GM12878 (cell line): ENCODE data around the gene WWOX. TPM values are rescaled to one million over a fixed set of nuclear protein-coding genes. Genes with fewer than 3 reads are reported as not detected.

Experiments
- ATAC-seq: fragments of 200-7000 bp; cut with Tn5 transposase; 3 replicates; pipeline ENCODE4 v1.9.1; 2020; ENCODE audit warnings: mild to moderate bottlenecking, moderate library complexity
- BruUV-seq: library from RNA; stranded (reverse); fragments of 400-500 nt; replicated peaks from 2 replicates; lab custom pipeline; 2021; lab: Mats Ljungman, UMichigan
- CTCF ChIA-PET: fragments of 300-600 bp; sonication (Branson Sonifier 250); formaldehyde crosslinking; extraction: SDS; loops from one replicate; lab custom pipeline; 2021; ENCODE audit warnings: inconsistent platforms; lab: Yijun Ruan, JAX
- POLR2A ChIA-PET: fragments of 350-600 bp; formaldehyde crosslinking; extraction: SDS; loops from one replicate; lab custom pipeline; 2021; ENCODE audit warnings: inconsistent platforms; lab: Charles Lee
- RAD21 ChIA-PET: fragments of 300-600 bp; sonication (Branson Sonifier 250); formaldehyde crosslinking; loops from one replicate; lab custom pipeline; 2023; ENCODE audit warnings: antibody characterized with exemption; ENCODE audit not compliant: unreplicated experiment; lab: Charles Lee
- SMC1A ChIA-PET: fragments of 300-600 bp; sonication (Branson Sonifier 250); formaldehyde crosslinking; loops from one replicate; lab custom pipeline; 2023; ENCODE audit not compliant: unreplicated experiment, uncharacterized antibody; lab: Charles Lee
- DNase-seq: peaks from one replicate; pipeline ENCODE4 v3.0.0-alpha.2; 2011; ENCODE audit warnings: low read depth, low spot score
- FAIRE-seq: peaks from 3 replicates; lab custom pipeline; 2011; peaks lifted over from hg19 to GRCh38; lab: Jason Lieb, UNC
- H2AFZ ChIP-seq: 2 replicates; pipeline ENCODE4 v1.6.0; 2011; ENCODE audit warnings: low read depth, low read length, control low read depth; ENCODE audit not compliant: control insufficient read depth
- H3K27ac ChIP-seq: 2 replicates; pipeline ENCODE4 v1.5.1; 2011; ENCODE audit warnings: control low read depth; ENCODE audit not compliant: control insufficient read depth, insufficient read depth
- H3K27me3 ChIP-seq, 2 experiments: replicated peaks in 1 of 2; 2 replicates each; pipeline versions ENCODE4 v1.6.0 to v1.6.1; 2011; ENCODE audit warnings: low read length in 1 of 2; ENCODE audit not compliant: control insufficient read depth in 2 of 2, insufficient read depth in 2 of 2
- H3K36me3 ChIP-seq, 2 experiments: 2 replicates each; pipeline ENCODE4 v1.5.1; 2011; ENCODE audit warnings: low read length in 1 of 2; ENCODE audit not compliant: control insufficient read depth in 2 of 2, insufficient read depth in 2 of 2
- H3K4me1 ChIP-seq: 2 replicates; pipeline ENCODE4 v1.6.1; 2011; ENCODE audit warnings: mild to moderate bottlenecking, low read length, moderate library complexity, mixed read lengths; ENCODE audit not compliant: control insufficient read depth, insufficient read depth
- H3K4me2 ChIP-seq: 2 replicates; pipeline ENCODE4 v1.6.0; 2011; ENCODE audit warnings: control low read depth; ENCODE audit not compliant: control insufficient read depth, insufficient read depth
- H3K4me3 ChIP-seq: fragments of 200-600 bp; sonication (generic); 2 replicates; pipeline ENCODE4 v1.5.1; 2016
- H3K79me2 ChIP-seq: 2 replicates; pipeline ENCODE4 v1.6.0; 2011; ENCODE audit warnings: low read length; ENCODE audit not compliant: control insufficient read depth, insufficient read depth
- H3K9ac ChIP-seq: 2 replicates; pipeline ENCODE4 v1.8.0; 2011; ENCODE audit warnings: low read length, control low read depth, mixed read lengths; ENCODE audit not compliant: control insufficient read depth, insufficient read depth
- H3K9me3 ChIP-seq: replicated peaks from 3 replicates; pipeline ENCODE4 v1.5.1; 2011; ENCODE audit warnings: mild to moderate bottlenecking, low read length; ENCODE audit not compliant: control insufficient read depth, insufficient read depth
- H4K20me1 ChIP-seq: 2 replicates; pipeline ENCODE4 v1.6.0; 2011; ENCODE audit not compliant: control insufficient read depth, insufficient read depth
- BCL11A ChIP-seq: IDR thresholded peaks from 2 replicates; pipeline ENCODE4 v1.6.1; 2011; ENCODE audit warnings: low read depth, low read length
- FOXK2 ChIP-seq: fragments of 450-650 bp; IDR thresholded peaks from 2 replicates; pipeline ENCODE4 v1.6.1; 2017; ENCODE audit warnings: mild to moderate bottlenecking, moderate library complexity
- IKZF2 ChIP-seq, 2 experiments: fragments of 450-650 bp; IDR thresholded peaks; 2 replicates each; pipeline ENCODE4 v1.6.1; 2017; ENCODE audit warnings: mild to moderate bottlenecking in 2 of 2, moderate library complexity in 2 of 2
- KLF5 ChIP-seq: fragments of 450-650 bp; IDR thresholded peaks from 2 replicates; pipeline ENCODE4 v1.6.1; 2014; ENCODE audit warnings: mild to moderate bottlenecking; ENCODE audit not compliant: partially characterized antibody
- MYC ChIP-seq: IDR thresholded peaks from 2 replicates; pipeline ENCODE4 v1.6.1; 2011; ENCODE audit warnings: mild to moderate bottlenecking, low read length, moderate library complexity, inconsistent platforms; ENCODE audit not compliant: insufficient read depth, insufficient replicate concordance, insufficient read length, severe bottlenecking
- PML ChIP-seq: IDR thresholded peaks from 2 replicates; pipeline ENCODE4 v1.6.1; 2012; ENCODE audit warnings: low read length, inconsistent platforms
- POU2F2 ChIP-seq: IDR thresholded peaks from 3 replicates; pipeline ENCODE4 v1.6.1; 2011; ENCODE audit warnings: low read depth, mild to moderate bottlenecking, low read length, borderline replicate concordance
- PRDM15 ChIP-seq: fragments of 450-650 bp; formaldehyde crosslinking; IDR thresholded peaks from 2 replicates; pipeline ENCODE4 v1.4.0; 2020; ENCODE audit warnings: mild to moderate bottlenecking, moderate library complexity
- RUNX3 ChIP-seq: IDR thresholded peaks from 2 replicates; pipeline ENCODE4 v1.6.1; 2012; ENCODE audit warnings: low read length, inconsistent platforms
- ZBED1 ChIP-seq: IDR thresholded peaks from 2 replicates; pipeline ENCODE4 v1.6.1; 2016; ENCODE audit warnings: borderline replicate concordance
- WGBS: methylation state at CpG from one replicate; pipeline ENCODE4 v1.1.6; 2016; ENCODE audit warnings: low lambda C conversion rate; ENCODE audit not compliant: insufficient replicate concordance, insufficient coverage; ENCODE audit errors: missing lambda C conversion rate; 5-methylcytosine and 5-hydroxymethylcytosine counted together
- in situ Hi-C: fragments of 300-500 bp; cut with MboI; formaldehyde crosslinking; loops from 9 replicates; pipeline ENCODE4 v1.14.3; 2018; ENCODE audit warnings: mixed read lengths
- intact Hi-C: fragments of 100-400 bp; cut with micrococcal nuclease; formaldehyde crosslinking; loops from one replicate; pipeline ENCODE4 v1.14.2; 2022; ENCODE audit not compliant: unreplicated experiment
- polyA plus RNA-seq, 11 experiments: library from polyadenylated mRNA; depleted of rRNA in 4 of 11; unstranded in 6 of 11; stranded (reverse) in 5 of 11; fragments of >200 nt; fragmentation: Nextera tagmentation in 4 of 11; fragmentation: Illumina TruSeq in 1 of 11; extraction: Ambion mirVana in 4 of 11; extraction: Trizol in 1 of 11; gene quantifications; 1 replicate in 1 of 11; 2 replicates in 10 of 11; pipeline versions ENCODE4 v1.2.1 to v1.2.3, GENCODE V29; 2011 to 2016; ENCODE audit warnings: inconsistent platforms in 2 of 11, missing spikeins in 2 of 11, low read depth in 1 of 11
- total RNA-seq, 4 experiments: library from RNA; depleted of rRNA in 3 of 4; stranded (reverse); fragments of >200 nt in 3 of 4; fragmentation: Illumina TruSeq in 1 of 4; extraction: Trizol in 1 of 4; gene quantifications; 2 replicates each; pipeline versions ENCODE4 v1.2.1 to v1.2.3, GENCODE V29; 2013 to 2021

The WWOX gene
- total and polyA plus RNA-seq, 10 of the 15 experiments (the other 5 are each of a cell fraction or from before 2014, with no cell fraction given), result 2.8 to 24.4 (median 17.8) TPM

GRCh38 chr16:78727536-78727935, 628.1 kb downstream of the WWOX start (continued):
- TF ChIP-seq KLF5, result no peak
- TF ChIP-seq ZBED1, result no peak
- no peak for TF ChIP-seq PML
- no peak for TF ChIP-seq IKZF2 (IDR thresholded peaks at IDR 0.05)
- no peak for TF ChIP-seq PRDM15 (CRISPR knock-in tag)
- TF ChIP-seq MYC, result no peak
- no peak for TF ChIP-seq BCL11A

- no peak overlapping the region for H3K9ac ChIP-seq
- intact Hi-C loops (no loop called here), in situ Hi-C loops (no loop called here)
- no peaks in the 10 kb centered on the region for H3K36me3 ChIP-seq
- H3K4me1 ChIP-seq, result no peaks in the 10 kb centered on the region
- H2AFZ ChIP-seq, result no peak overlapping the region
- SMC1A ChIA-PET, result no interaction called here
- RAD21 ChIA-PET, result no interaction called here
- no peaks in the 10 kb centered on the region; the same call in 2 of the 3 replicates for H3K9me3 ChIP-seq
- no peaks in the 10 kb centered on the region for H3K79me2 ChIP-seq
- H3K27me3 ChIP-seq, result no peaks in the 10 kb centered on the region
- CTCF ChIA-PET, result interaction anchor here (1.3 kb wide), 1 partner anchor 23 kb away, joined by 4 read pairs; no protein-coding TSS in a partner anchor
- WGBS, result 13% methylated on average over 2 of the region's 2 CpGs
- FAIRE-seq (no peak), DNase-seq (peak; percentile 23), ATAC-seq (peak; percentile 40)
- no peak overlapping the region for H3K4me3 ChIP-seq
- H3K4me2 ChIP-seq, result no peak overlapping the region
- no peak overlapping the region for H3K27ac ChIP-seq
- H4K20me1 ChIP-seq, result no peaks in the 10 kb centered on the region
- POLR2A ChIA-PET, result no interaction called here
- TF ChIP-seq FOXK2, result no peak
- peak; percentile 51; the same call in 1 of the 2 replicates for TF ChIP-seq RUNX3
- TF ChIP-seq POU2F2, result peak; percentile 20; the same call in 1 of the 3 replicates
- BruUV-seq, result no TSS peak
Observed at GRCh38 chr16:78729687-78730086, 630.2 kb downstream of the WWOX start.
